Sigmoid colon (tissue), 4 donors: Measurements from ENCODE around the gene ARRDC3.

Experiments
- EP300 ChIP-seq, 4 donors: sonication (generic); formaldehyde crosslinking; IDR thresholded peaks; one replicate each; pipeline ENCODE4 v1.6.1; 2017; ENCODE audit warnings: antibody characterized with exemption in 4 of 4
- POLR2A ChIP-seq, 2 donors: fragments of 450-650 bp; IDR thresholded peaks; one replicate each; pipeline ENCODE4 v1.6.1; 2016; ENCODE audit warnings: antibody characterized with exemption in 2 of 2, mild to moderate bottlenecking in 2 of 2, moderate library complexity in 2 of 2
- POLR2AphosphoS5 ChIP-seq, 4 donors: sonication (generic); formaldehyde crosslinking; IDR thresholded peaks; one replicate each; pipeline ENCODE4 v1.6.1; 2017; ENCODE audit warnings: antibody characterized with exemption in 4 of 4
- TF ChIP-seq, protein P1 (sequence below), 4 experiments: fragments of 450-650 bp in 3 of 4; fragments of 200-600 bp in 1 of 4; IDR thresholded peaks; one replicate each; pipeline ENCODE4 v1.5.1; 2016 to 2019; ENCODE audit warnings: antibody characterized with exemption in 4 of 4, mild to moderate bottlenecking in 3 of 4, moderate library complexity in 2 of 4

DNA sequence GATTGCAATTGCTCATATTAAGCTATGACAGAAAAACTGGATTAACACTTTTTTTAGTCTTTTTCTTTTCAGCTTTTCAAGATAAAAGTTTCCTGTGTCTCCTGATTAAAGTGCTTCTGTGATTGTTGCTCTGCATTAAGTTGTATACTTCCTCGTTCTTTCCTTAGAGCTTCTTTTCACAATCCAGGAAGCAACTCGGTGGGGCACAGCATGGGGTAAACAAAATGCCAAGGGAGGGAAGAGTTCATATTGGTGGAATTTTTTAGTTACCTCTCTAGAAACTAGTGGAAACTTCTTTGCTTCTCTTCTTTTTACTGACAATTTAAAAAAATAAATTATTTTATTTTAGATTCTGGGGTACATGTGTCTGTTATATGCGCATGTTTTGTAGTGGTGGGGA, 37.8 kb upstream of the ARRDC3 start:
- TF ChIP-seq, protein P1, sequence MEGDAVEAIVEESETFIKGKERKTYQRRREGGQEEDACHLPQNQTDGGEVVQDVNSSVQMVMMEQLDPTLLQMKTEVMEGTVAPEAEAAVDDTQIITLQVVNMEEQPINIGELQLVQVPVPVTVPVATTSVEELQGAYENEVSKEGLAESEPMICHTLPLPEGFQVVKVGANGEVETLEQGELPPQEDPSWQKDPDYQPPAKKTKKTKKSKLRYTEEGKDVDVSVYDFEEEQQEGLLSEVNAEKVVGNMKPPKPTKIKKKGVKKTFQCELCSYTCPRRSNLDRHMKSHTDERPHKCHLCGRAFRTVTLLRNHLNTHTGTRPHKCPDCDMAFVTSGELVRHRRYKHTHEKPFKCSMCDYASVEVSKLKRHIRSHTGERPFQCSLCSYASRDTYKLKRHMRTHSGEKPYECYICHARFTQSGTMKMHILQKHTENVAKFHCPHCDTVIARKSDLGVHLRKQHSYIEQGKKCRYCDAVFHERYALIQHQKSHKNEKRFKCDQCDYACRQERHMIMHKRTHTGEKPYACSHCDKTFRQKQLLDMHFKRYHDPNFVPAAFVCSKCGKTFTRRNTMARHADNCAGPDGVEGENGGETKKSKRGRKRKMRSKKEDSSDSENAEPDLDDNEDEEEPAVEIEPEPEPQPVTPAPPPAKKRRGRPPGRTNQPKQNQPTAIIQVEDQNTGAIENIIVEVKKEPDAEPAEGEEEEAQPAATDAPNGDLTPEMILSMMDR (IDR thresholded peaks at IDR 0.05): no peak
- TF ChIP-seq POLR2AphosphoS5 (IDR thresholded peaks at IDR 0.05) (no peak), EP300 (IDR thresholded peaks at IDR 0.05) (no peak), POLR2A (IDR thresholded peaks at IDR 0.05) (no peak)
